Adipose tissue (tissue), 3 donors: ENCODE data around the gene PTPRH. TPM values are rescaled to one million over a fixed set of nuclear protein-coding genes. Genes with fewer than 3 reads are reported as not detected.
"Not testable (repeated sequence)": the region's sequence is repeated elsewhere in the genome, so short reads cannot be mapped to it uniquely, and the experiment has no call there.

Experiments
- H3K27ac ChIP-seq: one replicate; pipeline ENCODE4 v1.5.1; 2013; ENCODE audit warnings: low read depth, low read length
- WGBS, 3 donors: extraction: QIAGEN DNeasy Blood & Tissue Kit; methylation state at CpG; one replicate each; pipeline ENCODE4 v1.1.7; 2013; 5-methylcytosine and 5-hydroxymethylcytosine counted together
- polyA plus RNA-seq, 3 donors: library from polyadenylated mRNA; stranded (reverse); fragments of 200-250 nt; gene quantifications; one replicate each; pipeline ENCODE4 v1.2.3, GENCODE V29; 2013
- donor health status: healthy with polysubstance abuse.
- donor health status: Bipolar disorder and iron deficiency.
- donor health status: healthy.

PTPRH gene
- polyA plus RNA-seq, 3 donors, result 3.0 to 5.5 (median 3.4) TPM

DNA sequence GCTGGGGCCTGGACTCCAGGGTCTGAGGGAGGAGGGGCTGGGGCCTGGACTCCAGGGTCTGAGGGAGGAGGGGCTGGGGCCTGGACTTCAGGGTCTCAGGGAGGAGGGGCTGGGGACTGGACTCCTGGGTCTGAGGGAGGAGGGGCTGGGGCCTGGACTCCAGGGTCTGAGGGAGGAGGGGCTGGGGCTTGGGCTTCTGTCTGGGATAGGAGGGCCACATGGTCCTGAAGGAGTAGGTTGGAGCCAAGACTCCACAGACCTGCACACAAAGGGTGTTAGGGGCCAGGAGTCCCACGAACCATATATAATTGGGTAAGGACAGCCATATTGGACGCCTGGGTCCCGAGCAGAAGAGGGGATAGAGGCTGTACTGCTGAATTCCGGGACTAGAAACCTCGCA lies 53.5 kb downstream of the PTPRH start:
- WGBS, 3 donors, result 2 to 10% (median 5%) methylated on average over 5 of the region's 5 CpGs
- H3K27ac ChIP-seq, result not testable (repeated sequence)

DNA sequence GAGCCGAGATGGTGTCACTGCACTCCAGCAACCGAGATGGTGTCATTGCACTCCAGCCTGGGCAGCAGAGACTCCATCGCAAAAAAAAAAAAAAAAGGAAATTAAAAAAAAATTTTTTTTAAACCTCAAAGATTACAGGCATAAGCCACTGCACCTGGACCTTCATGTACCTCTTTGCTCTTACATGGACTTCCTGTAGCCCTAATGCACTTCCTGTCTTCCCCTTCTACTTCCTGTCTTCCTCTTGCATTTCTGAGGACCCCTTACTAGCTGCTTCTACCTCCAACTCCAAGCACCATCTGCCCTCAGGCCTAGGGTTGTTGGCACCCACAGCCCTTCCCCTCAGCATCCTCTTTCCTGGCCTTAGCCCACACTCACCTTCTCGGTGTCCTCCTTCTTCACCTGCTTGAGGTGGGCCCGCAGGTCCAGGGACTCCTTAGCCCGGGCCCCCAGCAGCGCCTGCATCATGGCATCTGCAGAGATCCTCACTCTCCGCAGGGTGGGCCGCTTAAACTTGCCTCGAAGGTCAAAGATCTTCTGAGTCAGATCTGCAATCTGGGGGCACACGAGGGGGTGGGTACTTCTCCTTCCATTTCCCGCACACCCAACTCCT lies 55.5 kb downstream of the PTPRH start:
- H3K27ac ChIP-seq, result no peak overlapping the region
- WGBS, 3 donors, result 82 to 87% (median 84%) methylated on average over 12 of the region's 12 CpGs

DNA sequence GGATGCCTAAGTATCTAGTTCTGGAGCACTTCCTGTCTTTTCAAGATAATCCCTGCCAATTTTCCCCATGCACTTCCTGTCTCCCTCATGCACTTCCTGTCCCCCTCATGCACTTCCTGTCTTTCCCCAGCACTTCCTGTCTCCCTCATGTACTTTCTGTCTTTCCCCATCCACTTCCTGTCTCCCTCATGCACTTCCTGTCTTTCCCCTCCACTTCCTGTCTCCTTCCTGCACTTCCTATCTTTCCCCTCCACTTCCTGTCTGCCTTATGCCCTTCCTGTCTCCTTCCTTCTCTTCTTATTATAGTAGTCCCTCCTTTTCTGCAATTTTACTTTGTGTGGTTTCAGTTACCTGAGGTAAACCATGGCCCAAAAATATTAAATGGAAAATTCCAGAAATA lies 57.3 kb downstream of the PTPRH start:
- no peak overlapping the region for H3K27ac ChIP-seq

DNA sequence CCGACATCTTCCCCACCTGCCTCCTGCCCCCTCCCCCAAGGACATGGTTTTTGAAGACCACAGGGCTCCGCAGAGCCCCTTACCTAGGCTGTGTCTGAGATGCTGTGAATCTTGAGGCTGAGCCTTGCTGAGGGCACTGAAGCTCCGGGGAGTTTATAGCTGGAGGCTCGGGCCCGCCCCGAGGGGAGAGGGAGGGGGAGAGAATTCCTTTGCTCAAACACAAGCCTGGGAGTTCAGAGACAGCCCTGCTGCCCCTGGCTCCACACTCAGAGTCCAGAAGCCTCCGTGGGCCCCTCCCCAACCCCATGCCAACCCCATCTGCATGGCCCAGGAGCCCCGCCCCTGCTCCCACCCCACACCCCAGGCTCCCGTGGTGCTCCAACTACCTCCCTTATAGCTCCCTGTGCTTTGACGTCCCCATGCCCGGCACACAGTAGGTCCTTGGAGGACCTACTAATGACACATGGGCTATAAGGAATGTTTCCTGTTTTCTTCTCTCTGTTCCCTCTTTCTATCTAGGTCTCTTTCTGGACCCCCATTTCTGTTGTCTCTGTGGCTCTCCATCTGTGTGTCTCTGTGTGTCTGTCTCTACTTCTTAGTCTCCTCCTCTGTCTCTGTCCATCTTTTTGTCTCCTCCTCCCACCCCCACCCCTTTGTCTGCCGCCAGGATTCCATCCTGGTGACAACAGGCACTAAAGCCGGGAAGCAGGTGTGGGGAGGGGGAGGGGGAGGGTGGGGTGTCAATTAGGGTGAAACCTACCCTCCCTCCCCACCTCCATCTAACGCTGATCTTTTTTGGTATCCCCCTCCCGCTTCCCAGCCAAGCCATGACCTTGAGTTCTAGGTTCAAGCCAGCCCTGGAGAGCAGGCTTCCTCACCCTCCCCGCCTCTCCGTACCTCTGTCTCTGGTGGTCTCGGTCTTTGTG lies 60.0 kb downstream of the PTPRH start, which contains the start of gene TNNT1:
Gene TNNT1, minus strand, starts transcription at position 129 of the 926 bp plus-strand sequence. CDS start 2,049 bp downstream, outside the sequence.
- WGBS, 3 donors, result 11 to 20% (median 11%) methylated on average over 17 to 18 of the region's 18 CpGs
- H3K27ac ChIP-seq, result no peak within 1 kb of the TSS

DNA sequence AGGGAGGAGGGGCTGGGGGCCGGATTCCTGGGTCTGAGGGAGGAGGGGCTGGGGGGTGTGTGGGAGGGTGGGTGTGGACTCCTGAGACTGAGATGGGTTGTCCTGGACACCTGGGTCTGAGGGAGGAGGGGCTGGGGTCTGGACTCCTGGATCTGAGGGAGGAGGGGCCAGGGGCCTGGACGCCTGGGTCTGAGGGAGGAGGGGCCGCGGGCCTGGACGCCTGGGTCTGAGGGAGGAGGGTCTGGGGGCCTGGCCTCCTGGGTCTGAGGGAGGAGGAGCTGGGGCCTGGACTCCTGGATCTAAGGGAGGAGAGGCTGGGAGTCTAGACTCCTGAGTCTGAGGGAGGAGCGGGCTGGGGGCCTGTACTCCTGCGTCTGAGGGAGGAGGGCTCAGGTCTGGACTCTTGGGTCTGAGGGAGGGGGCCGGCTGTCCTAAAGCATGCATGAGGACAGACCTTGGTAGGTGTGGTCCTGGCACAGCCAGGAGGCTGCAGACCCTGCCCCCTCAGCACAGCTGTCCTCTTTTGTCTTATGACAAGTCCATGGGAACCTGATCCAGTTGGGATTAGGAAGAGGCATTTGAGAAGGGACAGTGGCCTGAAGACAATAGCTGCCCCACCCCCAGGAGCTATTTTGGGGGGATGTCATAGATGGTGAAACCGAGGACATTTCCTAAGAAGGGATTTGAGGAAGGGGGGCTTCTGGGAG lies 61.6 kb downstream of the PTPRH start:
- no peak overlapping the region for H3K27ac ChIP-seq
- 30 to 39% (median 32%) methylated on average over 8 to 9 of the region's 9 CpGs for WGBS, 3 donors

DNA sequence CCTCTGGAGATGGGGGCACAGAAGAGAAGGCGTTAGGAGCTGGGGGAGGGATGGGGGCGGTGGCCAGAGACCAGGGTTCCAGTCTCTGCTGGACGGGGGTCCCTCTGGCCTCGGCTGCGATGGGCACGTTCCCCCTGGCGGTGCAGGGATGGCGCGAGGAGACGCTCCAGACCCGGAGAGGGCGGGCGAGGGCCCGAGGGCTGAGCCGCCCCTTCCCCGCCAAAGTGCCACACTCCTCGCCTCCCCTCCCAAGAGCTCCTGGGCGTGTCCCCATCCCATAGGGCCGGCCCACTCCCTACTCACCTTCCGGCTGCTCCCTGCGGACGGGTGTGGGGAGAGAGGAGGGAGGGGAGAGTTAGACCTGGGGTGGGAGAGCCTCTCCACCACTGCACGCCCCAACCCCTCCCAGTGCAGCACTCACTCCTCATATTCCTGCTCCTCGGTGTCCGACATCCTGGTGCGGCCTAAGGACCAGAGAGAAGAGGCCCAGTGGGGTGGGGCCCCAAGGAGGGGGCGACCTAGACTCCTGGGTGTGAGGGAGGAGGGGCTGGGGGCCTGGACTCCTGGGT lies 62.5 kb downstream of the PTPRH start:
- H3K27ac ChIP-seq, result no peak overlapping the region
- 0 to 5% (median 3%) methylated on average over 20 to 27 of the region's 27 CpGs for WGBS, 3 donors

DNA sequence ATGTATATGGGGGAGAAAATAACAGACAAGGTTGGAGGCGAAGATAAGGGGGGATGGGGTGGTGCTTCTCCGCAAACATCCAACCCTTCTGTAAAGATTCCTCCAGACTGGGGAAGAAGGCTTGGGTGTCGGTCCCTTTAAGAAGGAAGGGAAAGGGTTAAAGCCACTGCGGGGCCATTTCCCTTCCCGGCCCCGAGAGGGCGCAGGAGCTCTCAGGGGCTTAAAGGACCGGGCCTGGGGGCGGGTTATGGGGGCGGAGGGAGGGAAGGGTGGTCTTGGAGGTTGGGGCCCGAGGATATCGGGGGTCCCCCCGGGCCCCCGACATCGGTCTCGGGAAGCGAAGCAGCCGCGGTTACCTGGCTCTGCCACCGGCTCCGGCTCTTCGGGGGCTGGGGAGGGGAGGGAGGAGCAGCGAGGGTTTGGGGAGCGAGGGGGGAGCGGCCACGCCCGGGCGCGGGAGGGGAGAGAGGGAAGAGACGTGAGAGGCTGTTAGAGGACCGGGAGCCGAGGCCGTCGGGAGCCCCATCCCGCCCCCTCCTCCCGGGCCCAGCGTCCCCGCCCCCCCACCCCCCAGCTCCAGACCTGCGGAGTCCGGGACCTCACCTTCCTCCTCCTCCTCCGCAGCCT lies 63.1 kb downstream of the PTPRH start:
- H3K27ac ChIP-seq, result no peak overlapping the region
- WGBS, 3 donors, result 0 to 2% (median 1%) methylated on average over 15 to 32 of the region's 41 CpGs

DNA sequence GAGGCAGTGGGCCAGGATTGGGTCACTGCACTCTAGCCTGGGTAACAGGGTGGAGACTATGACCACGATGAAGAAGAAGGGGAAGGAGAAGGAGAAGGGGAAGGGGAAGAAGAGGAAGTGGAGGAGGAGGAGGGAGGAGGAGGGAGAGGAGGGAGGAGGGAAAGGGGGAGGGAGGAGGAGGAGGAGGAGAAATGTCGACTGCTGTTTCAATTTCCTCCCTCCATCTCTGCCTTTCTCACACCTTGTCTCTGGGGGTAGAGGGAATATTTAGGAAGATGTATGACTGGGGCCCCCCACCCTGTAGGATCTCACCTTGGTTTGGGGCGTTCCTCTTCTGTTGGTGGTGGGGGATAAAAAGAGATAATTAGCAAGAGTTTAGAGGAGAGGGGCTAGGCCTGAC lies 64.1 kb downstream of the PTPRH start:
- WGBS, 3 donors, result 13 to 18% (median 18%) methylated on average over 3 of the region's 3 CpGs
- no peak overlapping the region for H3K27ac ChIP-seq

DNA sequence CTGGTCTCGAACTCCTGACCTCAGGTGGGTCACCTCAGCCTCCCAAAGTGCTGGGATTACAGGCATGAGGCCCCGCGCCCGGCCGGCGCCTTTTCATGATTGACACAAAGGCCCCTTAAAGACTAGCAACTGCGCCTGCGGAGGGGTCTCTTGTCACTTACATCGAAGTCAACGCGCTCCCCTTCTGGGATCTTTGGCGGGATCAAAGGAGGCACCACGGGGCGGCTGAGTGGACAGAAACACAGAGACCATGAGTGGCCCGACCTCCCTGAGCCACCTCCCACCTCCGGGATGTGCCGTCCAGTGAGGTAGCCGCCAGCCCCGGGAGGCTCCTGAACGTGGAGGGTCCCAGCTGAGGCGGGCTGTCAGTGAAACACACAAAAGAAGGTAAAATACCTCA lies 67.6 kb downstream of the PTPRH start:
- 22 to 28% (median 23%) methylated on average over 21 of the region's 21 CpGs for WGBS, 3 donors
- H3K27ac ChIP-seq, result no peak overlapping the region

DNA sequence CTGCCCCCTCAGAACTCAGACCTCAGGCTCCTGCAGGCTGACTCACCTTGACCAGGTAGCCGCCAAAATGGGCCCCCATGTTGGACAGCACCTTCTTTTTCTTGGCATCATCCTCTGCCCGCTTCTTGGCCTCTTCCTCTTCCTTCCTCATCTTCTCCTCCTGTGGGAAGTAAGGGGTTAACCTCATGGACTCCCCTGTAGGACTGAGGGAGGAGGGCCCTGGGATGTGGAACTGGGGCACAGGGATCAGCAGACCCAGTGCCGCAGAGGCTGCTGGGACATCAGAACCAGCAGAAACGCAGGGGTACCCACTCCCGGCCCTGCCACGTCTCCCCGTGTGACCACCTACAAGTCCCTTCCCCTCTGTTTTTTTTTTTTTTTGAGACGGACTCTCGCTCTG lies 71.4 kb downstream of the PTPRH start:
- no peak overlapping the region for H3K27ac ChIP-seq
- 44 to 51% (median 48%) methylated on average over 7 to 9 of the region's 9 CpGs for WGBS, 3 donors

DNA sequence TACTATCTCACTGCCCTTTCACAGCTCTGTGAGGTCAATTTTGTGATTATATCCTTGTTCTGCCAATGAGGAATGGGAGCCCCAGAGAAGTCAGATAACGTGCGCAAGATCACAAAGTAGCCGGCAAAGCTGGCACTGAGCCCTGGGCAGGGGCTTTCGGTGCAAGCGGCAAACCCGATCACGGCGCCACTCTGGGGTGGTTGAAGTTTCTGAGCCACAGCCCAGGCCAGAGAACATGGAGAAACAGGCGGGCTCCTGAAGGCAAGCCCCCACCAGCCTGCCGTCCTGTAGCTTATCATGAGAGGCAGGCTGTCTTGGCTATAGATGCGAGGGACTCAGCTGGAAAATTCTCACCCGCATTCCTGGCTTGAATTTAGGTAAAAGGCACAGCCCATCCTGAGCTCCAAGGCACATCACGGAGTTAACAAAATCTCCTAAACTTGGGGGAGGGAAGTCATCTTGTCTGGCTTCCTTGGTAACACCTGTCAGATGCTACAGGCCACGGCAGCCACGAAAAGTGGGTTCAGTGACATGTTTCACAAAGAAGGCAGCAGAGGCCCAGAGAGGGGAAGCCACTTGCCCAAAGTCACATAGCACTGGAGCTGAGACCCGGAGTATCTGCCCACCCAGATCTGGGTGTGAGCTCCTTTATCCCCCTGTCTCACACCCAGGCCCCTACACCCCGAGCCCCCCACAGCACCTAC lies 72.8 kb downstream of the PTPRH start:
- H3K27ac ChIP-seq, result no peak overlapping the region
- WGBS, 3 donors, result 63 to 83% (median 78%) methylated on average over 17 of the region's 17 CpGs

DNA sequence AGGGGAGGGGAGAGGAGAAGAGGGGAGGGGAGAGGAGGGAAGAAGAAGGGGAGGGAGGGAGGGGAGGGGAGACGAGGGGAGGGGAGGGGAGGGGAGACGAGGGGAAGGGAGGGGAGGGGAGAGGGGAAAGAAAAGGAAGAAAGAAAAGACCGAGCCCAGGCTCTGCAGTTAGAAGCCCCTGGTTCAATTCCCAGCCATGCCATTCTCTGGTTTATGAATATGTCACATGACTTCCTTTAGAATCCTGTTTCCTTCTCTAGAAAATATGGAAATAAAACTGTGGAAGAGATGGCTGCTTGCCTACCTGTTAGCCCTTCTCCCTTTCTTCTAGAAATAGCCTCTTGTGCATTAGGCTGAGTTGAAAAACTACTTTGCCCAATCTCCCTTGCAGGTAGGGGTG lies 74.6 kb downstream of the PTPRH start:
- no peak overlapping the region for H3K27ac ChIP-seq
- 16 to 19% (median 17%) methylated on average over 1 to 2 of the region's 3 CpGs for WGBS, 3 donors

DNA sequence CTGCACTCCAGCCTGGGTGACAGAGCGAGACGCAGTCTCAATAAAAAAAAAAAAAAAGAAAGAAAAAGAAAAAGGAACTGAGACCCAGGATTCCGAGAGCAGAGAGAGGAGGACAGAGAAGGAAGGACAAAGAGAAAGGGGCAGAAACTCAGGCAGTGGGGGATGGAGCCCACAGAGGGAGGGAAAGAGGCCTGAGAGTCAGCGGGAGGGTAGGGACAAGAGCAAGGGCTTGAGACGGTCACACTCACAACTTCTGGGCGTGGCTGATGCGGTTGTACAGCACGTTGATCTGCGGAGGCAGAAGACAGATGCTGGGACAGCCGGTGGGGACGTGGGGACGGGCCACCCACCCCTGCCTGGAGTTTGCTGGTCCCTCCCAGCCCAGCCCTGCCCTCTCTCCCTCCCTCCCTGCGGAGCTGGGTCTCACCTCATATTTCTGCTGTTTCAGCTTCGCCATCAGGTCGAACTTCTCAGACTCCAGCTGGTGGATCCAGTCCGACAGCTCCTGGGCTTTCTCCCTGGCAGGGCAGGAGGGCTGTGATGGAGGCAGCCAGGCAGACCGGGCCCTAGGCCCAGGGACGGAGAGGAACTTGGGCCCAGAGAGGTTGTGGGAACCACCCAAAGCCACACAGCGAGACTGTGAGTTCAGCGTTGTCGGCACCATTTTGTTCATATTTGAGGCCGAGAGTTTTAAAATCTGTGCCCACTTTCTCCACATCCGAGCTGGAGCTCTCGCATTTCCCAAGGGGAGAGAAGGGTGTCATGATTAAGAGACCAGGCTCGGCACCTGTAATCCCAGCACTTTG lies 75.5 kb downstream of the PTPRH start:
- H3K27ac ChIP-seq, result no peak overlapping the region
- WGBS, 3 donors, result 53 to 65% (median 65%) methylated on average over 20 to 25 of the region's 25 CpGs

DNA sequence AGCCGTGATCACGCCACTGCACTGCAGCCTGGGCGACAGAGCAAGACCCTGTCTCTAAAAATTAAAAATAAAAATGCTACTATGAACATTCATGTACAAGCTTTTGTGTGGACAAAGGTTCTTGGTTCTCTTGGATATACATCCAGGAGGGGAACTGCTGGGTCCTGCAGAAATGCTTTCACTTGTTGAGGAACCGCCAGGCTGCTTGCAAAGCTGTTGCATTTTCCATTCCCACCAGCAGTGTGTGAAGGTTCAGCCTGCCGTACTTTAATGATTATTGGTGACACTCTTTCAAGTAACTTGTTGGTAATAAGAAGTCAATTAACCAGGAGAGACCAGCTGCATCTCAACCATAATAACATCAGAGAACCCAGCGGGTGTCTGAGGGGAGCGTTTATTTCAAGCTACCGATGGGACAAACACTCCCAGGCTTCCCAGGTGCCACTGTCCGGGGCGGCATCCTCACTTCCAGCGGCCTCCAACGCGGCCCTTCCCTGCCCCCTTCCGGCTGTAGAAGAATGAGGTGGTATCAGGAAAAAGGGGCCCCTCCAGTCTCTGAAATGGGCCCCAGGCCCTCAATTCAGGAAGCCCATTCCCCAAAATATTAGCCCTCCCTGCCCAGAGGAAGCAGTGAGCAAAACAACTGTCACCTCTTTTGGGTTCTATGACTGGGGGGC lies 76.7 kb downstream of the PTPRH start:
- H3K27ac ChIP-seq, result no peak overlapping the region
- WGBS, 3 donors, result 45 to 50% (median 46%) methylated on average over 14 of the region's 14 CpGs

DNA sequence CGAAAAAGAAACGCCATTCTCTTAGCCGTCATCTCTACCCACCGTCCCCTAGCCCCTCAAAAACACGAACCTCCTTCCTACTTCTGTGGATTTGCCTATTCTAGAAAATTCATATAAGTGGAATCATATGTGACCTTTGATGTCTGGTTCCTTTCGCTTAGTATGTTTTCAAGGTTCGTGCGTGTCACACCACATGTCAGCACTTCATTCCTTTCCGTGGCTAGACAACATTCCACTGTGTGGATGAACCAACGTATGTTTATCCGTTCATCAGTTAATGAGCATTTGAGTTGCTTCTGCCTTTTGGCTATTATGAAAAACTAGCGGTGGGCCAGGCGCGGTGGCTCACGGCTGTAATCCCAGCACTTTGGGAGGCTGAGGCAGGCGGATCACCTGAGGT lies 77.9 kb downstream of the PTPRH start:
- H3K27ac ChIP-seq, result no peak overlapping the region
- WGBS, 3 donors, result 77 to 89% (median 85%) methylated on average over 16 of the region's 16 CpGs
